CD4-positive, alpha-beta T cell treated with Interleukin-15 for 4 hours (primary cell): Measurements from ENCODE around the gene SLC5A6.
"Not testable (repeated sequence)": the region's sequence is repeated elsewhere in the genome, so short reads cannot be mapped to it uniquely, and the experiment has no call there.

Experiments used
- DNase-seq: peaks from one replicate; pipeline ENCODE4 v3.0.0-alpha.2; 2020; ENCODE audit warnings: low spot score

The SLC5A6 gene

GRCh38 chr2:27204566-27204965, 7.5 kb downstream of the SLC5A6 start:
- no peak for DNase-seq

DNA sequence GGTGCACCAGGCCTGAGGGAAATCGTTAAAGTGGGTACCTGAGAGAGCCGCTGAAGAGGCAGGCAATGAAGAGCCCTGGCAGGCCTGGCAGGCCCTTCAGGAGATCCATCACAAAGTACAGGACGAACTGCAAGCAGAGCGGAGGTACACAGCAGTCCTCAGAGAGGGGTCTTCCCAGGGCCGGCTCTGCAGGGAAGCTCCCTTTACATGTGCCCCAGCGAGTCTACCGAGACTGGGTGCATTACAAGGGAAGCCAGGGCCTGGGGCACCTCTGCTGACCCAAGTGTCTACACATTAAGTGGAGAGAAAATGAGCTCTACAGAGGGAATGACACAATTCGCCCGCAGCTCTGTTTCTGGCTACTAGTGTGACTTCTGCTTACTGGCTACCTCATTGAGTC, 8.3 kb downstream of the SLC5A6 start:
- DNase-seq = no peak

- no peak for DNase-seq
Observed at GRCh38 chr2:27202854-27203253, 9.2 kb downstream of the SLC5A6 start.

- DNase-seq = no peak
Observed at GRCh38 chr2:27201675-27202074, 10.4 kb downstream of the SLC5A6 start.

DNA sequence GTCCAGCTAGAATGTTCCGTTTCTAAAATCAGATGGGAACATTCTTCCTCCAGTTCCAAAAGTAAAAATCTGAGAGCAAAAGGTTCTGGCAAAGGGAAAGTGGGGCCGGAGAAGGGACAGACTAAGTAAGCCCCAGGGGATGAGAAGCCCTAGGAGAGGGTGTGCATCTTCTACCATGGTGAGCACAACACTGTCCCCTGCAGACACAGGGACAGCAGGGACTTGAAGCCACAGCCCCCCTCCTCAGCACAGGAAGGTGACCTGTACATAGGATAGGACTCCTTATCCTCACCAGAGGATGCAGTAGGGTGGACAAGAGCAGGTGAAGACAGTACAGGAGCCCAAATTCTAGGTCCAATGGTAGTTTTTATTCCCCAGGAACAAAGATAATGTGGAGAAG, 12.8 kb downstream of the SLC5A6 start:
- DNase-seq = no peak

DNA sequence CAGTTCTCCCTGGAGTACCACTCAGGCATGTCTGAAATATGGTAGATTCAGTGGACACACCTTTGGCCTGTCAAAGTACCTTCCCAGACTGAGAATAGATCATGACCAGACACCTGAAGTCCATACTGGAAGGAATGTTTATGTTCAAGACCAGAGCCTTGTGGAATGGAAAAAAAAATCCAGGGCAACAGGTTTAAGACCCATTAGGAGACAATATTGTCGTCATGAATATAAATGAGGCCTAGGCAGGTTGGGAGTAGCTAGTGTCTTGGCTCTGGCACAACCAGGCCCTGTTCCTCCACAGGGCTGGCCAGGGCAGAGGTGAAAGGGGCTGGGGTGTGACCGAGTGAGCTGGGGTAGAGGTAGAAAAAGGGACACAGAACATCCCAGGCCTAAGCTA, 13.4 kb downstream of the SLC5A6 start:
- no peak for DNase-seq

- not testable (repeated sequence) for DNase-seq
Observed at GRCh38 chr2:27198068-27198467, 14.0 kb downstream of the SLC5A6 start.

DNA sequence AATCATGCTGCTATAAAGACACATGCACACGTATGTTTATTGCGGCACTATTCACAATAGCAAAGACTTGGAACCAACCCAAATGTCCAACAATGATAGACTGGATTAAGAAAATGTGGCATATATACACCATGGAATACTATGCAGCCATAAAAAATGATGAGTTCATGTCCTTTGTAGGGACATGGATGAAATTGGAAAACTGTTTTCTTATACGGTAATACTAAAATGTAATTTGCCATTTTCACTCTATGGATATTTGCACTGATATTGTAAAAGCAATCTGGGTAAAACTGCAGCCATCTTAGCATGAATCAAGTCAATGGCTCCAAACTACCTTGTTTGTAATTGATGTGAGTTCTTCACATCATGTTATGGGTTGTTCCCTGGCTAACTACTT, 16.3 kb downstream of the SLC5A6 start:
- not testable (repeated sequence) for DNase-seq

- DNase-seq = no peak
Observed at GRCh38 chr2:27194538-27195354, 17.3 kb downstream of the SLC5A6 start.

DNA sequence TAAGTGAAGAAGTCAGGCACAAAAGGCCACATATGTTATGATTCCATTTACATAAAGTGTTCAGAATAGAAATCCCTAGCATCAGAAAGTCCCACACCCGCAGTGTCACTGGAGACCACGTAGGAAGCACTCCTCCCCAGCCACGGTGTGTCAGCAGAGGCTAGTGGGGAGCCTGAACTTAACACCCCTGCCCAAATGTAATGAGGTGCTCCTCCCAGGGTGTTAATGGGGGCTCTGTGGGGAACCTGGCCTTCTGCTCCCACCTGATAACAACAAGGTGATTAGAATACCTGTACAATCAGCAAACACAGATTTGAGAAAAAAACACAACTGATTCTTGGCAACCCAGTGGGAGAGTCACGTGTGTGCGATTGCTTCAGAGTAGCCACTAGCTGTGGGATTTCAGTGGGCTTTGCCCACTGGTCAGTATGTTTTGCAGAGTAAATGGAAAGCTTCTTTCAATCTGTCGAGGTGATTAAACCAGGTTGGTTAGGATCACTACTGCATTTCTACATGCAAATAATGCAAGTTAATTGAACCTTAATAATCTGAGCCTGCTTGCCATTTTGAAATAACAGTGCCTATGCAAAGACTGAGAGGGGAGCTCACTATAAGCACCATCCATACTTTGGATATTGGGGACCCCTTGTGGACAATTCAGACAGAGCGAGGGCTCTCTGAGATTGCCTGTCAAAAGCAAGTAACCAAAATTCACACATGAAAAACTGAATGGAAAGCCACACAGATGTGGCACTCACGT, 20.8 kb downstream of the SLC5A6 start:
- peak; percentile 50 for DNase-seq

GRCh38 chr2:27189989-27190388, 22.1 kb downstream of the SLC5A6 start:
- DNase-seq = no peak

- no peak for DNase-seq
Observed at GRCh38 chr2:27186613-27187345, 25.3 kb downstream of the SLC5A6 start.

- DNase-seq = no peak
Observed at GRCh38 chr2:27185331-27186026, 26.6 kb downstream of the SLC5A6 start.

GRCh38 chr2:27184115-27184514, 28.0 kb downstream of the SLC5A6 start:
- no peak for DNase-seq

DNA sequence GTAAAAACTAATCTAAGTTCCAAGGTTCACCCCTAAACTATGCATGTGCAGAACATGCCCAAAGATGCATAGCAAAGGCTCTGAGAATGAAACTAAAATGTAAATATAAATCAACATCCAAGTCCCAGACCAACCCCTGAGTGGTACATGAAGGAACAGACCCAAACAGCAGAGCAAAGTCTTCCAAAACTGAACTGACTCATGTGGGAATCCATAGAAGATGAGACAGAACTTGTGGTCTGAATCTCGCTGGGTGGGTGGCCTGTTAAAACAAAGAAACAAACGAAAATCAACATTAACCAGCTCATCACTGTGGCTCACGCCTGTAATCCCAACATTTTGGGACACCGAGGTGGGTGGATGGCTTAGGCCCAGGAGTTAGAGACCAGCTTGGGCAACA, 29.7 kb downstream of the SLC5A6 start:
- no peak for DNase-seq

GRCh38 chr2:27179344-27180000, 32.6 kb downstream of the SLC5A6 start:
- no peak for DNase-seq

DNA sequence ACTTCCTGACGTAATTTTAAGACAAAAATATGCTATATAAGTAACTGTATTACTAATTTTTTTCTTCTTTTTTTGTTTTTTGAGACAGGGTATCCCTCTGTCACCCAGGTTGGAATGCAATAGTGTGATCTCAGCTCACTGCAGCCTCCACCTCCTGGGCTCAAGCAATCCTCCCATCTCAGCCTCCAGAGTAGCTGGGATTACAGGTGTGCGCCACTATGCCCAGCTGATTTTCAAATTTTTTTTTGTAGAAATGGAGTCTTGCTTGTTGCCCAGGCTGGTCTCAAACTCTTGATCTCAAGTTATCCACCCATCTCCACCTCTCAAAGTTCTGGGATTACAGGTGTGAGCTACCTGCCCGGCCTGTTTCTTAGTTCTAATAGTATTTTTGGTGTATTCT, 33.6 kb downstream of the SLC5A6 start:
- DNase-seq = no peak

DNA sequence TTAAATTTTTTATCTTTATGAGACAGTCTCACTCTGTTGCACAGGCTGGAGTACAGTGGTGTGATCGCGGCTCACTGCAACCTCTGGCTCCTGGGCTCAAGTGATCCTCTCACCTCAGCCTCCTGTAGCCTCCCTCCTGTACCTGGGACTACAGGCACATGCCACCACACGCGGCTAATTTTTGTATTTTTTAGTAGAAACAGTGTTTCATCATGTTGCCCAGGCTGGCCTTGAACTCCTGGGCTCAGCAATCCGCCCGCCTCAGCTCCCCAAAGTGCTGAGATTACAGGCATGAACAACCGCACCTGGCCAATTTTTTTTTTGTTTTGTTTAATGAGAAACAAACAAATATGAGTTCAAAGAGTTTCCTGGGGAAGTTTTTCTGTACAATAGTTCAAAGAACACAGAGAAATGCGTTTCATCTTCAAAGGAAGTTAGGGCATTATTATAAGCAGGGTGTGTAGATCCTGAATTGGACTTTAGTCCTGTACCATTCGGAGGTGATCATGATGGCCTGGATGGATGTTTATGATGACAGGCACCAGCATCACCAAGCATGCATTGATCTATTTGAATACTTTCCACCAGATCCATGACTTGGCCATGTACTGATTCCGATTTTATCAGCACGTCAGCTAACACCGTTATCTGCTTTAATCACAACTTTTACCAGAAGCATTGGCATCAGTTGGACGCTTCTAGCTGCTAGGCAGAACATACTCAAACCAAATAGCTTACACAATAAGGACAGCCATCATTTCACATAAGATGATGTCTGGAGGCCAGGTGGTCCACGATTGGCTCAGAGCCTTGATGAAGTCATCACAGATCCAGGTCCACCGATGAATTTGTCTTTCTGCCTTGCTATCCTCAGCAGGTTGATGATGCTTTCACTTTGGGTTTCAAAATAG, 34.4 kb downstream of the SLC5A6 start:
- DNase-seq = no peak

DNA sequence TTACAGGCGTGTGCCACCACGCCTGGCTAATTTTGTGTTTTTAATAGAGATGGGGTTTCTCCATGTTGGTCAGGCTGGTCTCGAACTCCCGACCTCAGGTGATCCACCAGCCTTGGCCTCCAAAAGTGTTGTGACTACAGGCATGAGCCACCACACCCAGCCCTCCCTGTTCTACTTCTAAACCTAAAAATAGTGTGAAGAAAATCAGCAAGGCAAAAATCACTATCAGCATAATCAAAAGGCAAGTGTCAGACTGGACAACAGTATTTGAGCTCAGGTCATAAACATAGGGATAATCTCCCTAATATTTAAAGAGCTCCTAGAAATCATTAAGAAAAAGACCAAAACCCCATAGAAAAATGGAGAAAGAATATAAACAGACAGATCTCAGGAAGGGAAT, 36.3 kb downstream of the SLC5A6 start:
- not testable (repeated sequence) for DNase-seq

DNA sequence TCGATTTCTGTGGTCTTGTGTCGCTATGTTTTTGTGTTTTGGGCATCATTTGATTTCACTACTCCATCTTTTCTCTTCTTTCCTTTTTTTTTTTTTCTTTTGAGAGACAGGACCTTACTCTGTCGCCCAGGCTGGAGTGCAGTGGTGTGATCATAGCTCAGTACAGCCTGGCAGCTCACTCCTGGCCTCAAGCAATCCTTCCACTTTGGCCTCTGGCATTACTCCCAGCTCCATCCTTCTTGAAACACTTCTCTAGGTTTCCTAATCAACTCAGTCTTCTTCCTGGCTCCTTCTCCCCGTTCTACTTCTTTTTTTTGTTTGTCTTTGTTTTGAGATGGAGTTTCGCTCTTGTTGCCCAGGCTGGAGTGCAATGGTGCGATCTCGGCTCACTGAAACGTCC, 36.7 kb downstream of the SLC5A6 start:
- no peak for DNase-seq

- no peak for DNase-seq
Observed at GRCh38 chr2:27174638-27175037, 37.4 kb downstream of the SLC5A6 start.
